ENCODE measurements around the gene SMARCA1.
"Not testable (repeated sequence)": the region's sequence is repeated elsewhere in the genome, so short reads cannot be mapped to it uniquely, and the experiment has no call there.

SMARCA1 gene, protein sequence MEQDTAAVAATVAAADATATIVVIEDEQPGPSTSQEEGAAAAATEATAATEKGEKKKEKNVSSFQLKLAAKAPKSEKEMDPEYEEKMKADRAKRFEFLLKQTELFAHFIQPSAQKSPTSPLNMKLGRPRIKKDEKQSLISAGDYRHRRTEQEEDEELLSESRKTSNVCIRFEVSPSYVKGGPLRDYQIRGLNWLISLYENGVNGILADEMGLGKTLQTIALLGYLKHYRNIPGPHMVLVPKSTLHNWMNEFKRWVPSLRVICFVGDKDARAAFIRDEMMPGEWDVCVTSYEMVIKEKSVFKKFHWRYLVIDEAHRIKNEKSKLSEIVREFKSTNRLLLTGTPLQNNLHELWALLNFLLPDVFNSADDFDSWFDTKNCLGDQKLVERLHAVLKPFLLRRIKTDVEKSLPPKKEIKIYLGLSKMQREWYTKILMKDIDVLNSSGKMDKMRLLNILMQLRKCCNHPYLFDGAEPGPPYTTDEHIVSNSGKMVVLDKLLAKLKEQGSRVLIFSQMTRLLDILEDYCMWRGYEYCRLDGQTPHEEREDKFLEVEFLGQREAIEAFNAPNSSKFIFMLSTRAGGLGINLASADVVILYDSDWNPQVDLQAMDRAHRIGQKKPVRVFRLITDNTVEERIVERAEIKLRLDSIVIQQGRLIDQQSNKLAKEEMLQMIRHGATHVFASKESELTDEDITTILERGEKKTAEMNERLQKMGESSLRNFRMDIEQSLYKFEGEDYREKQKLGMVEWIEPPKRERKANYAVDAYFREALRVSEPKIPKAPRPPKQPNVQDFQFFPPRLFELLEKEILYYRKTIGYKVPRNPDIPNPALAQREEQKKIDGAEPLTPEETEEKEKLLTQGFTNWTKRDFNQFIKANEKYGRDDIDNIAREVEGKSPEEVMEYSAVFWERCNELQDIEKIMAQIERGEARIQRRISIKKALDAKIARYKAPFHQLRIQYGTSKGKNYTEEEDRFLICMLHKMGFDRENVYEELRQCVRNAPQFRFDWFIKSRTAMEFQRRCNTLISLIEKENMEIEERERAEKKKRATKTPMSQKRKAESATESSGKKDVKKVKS

GRCh38 chrX:129523079-129523911, at the start of gene SMARCA1:
TSS of gene SMARCA1 (minus strand) at chrX:129523490. CDS start at chrX:129523370, 120 bp downstream.
- DNase-seq (no peak), ATAC-seq (peak; percentile 56)
- Mint-ChIP-seq H3K4me3 (peak within 1 kb of the TSS; percentile 85), H3K9me3 (no peaks in the 10 kb centered on the region), H3K27me3 (peaks cover 16% of the 10 kb centered on the region), H3K4me1 (peaks cover 9% of the 10 kb centered on the region), H3K27ac (peak within 1 kb of the TSS in 1 of 2 donors; percentile 80)

DNA sequence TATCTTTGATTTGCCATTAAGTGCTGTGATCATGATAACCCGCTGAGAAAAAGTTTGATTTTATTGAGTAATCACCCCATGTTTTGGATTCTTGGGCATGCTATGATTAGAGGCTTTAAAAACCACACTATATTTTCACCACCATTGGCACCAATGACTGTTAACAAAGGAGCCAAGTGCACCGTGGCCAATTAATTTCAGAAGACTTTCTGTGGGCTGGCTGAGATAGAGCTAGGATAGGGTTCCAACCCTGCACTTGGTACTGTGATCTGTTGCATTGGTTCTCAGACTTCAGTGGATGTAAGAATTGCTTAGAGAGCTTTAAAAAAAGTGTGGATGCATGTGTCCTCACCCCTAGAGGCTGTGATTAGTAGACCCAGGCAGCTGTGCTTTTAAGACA, 49.1 kb upstream of the SMARCA1 start:
- no peak overlapping the region for H3K27ac Mint-ChIP-seq
- H3K9me3 Mint-ChIP-seq, result no peaks in the 10 kb centered on the region
- H3K4me1 Mint-ChIP-seq, result no peaks in the 10 kb centered on the region
- DNase-seq, result no peak
- no peaks in the 10 kb centered on the region for H3K27me3 Mint-ChIP-seq
- ATAC-seq, result no peak
- no peak overlapping the region for H3K4me3 Mint-ChIP-seq

- DNase-seq, result no peak
- peaks cover 11% of the 10 kb centered on the region for H3K4me1 Mint-ChIP-seq
- ATAC-seq, result no peak
- no peaks in the 10 kb centered on the region for H3K27me3 Mint-ChIP-seq
- no peaks in the 10 kb centered on the region for H3K9me3 Mint-ChIP-seq
- H3K4me3 Mint-ChIP-seq, result no peak overlapping the region
- H3K27ac Mint-ChIP-seq, result no peak overlapping the region
Observed at GRCh38 chrX:129568349-129568748, 45.1 kb upstream of the SMARCA1 start.

- peaks cover 11% of the 10 kb centered on the region for H3K4me1 Mint-ChIP-seq
- DNase-seq, result no peak
- H3K27ac Mint-ChIP-seq, result no peak overlapping the region
- no peaks in the 10 kb centered on the region for H3K9me3 Mint-ChIP-seq
- H3K27me3 Mint-ChIP-seq, result no peaks in the 10 kb centered on the region
- ATAC-seq, result no peak
- H3K4me3 Mint-ChIP-seq, result no peak overlapping the region
Observed at GRCh38 chrX:129566073-129566472, 42.8 kb upstream of the SMARCA1 start.

DNA sequence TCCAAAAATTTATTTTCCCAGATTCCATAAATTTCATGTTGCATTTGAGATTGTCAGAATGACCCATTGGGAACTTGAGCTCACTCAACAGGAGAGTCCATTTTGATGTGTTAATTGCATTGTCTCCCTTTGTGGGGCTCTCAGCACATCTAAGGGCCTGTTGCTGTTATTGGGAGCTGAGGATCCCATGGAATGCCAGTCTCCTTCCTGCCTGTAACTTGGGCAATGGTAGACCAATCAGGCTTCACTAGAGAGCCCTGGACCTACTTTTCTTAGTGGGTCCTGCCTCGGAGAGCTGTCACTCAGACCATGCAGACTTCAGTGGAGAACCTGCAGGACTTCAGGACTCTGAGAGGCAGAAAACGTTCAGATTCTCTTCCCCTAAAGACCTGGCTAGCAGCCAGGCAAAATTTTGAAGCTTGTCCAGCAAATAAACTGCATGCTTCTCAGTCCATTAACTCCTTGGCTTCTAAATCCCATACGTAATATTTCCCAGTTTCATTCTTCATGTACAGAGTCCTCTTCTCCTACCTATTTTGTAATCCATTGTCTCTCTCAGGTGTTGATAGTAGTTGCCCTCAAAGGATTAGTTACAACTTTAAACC, 41.9 kb upstream of the SMARCA1 start:
- Mint-ChIP-seq H3K27ac (no peak overlapping the region), H3K27me3 (no peaks in the 10 kb centered on the region), H3K4me1 (peaks cover 11% of the 10 kb centered on the region), H3K9me3 (no peaks in the 10 kb centered on the region), H3K4me3 (no peak overlapping the region)
- no peak for ATAC-seq
- DNase-seq, result no peak

- not testable (repeated sequence) for H3K27ac Mint-ChIP-seq, ATAC-seq, DNase-seq, H3K9me3 Mint-ChIP-seq, H3K4me3 Mint-ChIP-seq, H3K27me3 Mint-ChIP-seq
- H3K4me1 Mint-ChIP-seq, result peaks cover 11% of the 10 kb centered on the region
Observed at GRCh38 chrX:129564345-129564744, 41.1 kb upstream of the SMARCA1 start.

DNA sequence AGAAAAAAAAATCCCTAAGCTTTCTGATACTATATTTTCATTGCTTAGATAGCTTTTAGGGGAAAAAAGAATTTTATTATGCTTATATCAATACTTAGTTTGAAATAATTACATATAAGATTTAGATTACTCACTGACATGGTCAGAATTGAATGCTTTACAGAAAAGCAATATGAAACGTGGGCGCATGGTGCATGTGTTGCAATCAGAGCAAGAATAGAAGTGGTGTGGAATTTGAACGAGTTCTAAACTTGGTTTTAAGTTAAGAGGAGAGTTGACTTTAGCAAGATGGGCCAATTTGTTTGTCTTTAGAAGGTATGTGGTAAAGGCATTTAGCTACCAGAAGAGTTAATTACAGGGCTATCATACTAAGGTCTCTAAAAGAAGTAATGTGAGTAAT, 38.2 kb upstream of the SMARCA1 start:
- H3K27me3 Mint-ChIP-seq, result no peaks in the 10 kb centered on the region
- no peak for DNase-seq
- H3K9me3 Mint-ChIP-seq, result no peaks in the 10 kb centered on the region
- no peak overlapping the region for H3K27ac Mint-ChIP-seq
- ATAC-seq, result no peak
- peaks cover 11% of the 10 kb centered on the region for H3K4me1 Mint-ChIP-seq
- no peak overlapping the region for H3K4me3 Mint-ChIP-seq

- ATAC-seq, result no peak
- H3K9me3 Mint-ChIP-seq, result no peaks in the 10 kb centered on the region
- no peaks in the 10 kb centered on the region for H3K27me3 Mint-ChIP-seq
- no peak overlapping the region for H3K4me3 Mint-ChIP-seq
- no peak overlapping the region for H3K27ac Mint-ChIP-seq
- DNase-seq, result no peak
- H3K4me1 Mint-ChIP-seq, result no peaks in the 10 kb centered on the region
Observed at GRCh38 chrX:129559783-129560182, 36.5 kb upstream of the SMARCA1 start.

- H3K27ac Mint-ChIP-seq, result no peak overlapping the region
- no peak overlapping the region for H3K4me3 Mint-ChIP-seq
- DNase-seq (no peak), ATAC-seq (no peak)
- no peaks in the 10 kb centered on the region for H3K27me3 Mint-ChIP-seq
- no peaks in the 10 kb centered on the region for H3K9me3 Mint-ChIP-seq
- no peaks in the 10 kb centered on the region for H3K4me1 Mint-ChIP-seq
Observed at GRCh38 chrX:129557844-129558480, 34.7 kb upstream of the SMARCA1 start.

GRCh38 chrX:129556806-129557315, 33.6 kb upstream of the SMARCA1 start:
- DNase-seq (no peak), ATAC-seq (no peak)
- Mint-ChIP-seq H3K4me1 (no peaks in the 10 kb centered on the region), H3K27me3 (no peaks in the 10 kb centered on the region), H3K4me3 (no peak overlapping the region), H3K9me3 (no peaks in the 10 kb centered on the region), H3K27ac (no peak overlapping the region)

DNA sequence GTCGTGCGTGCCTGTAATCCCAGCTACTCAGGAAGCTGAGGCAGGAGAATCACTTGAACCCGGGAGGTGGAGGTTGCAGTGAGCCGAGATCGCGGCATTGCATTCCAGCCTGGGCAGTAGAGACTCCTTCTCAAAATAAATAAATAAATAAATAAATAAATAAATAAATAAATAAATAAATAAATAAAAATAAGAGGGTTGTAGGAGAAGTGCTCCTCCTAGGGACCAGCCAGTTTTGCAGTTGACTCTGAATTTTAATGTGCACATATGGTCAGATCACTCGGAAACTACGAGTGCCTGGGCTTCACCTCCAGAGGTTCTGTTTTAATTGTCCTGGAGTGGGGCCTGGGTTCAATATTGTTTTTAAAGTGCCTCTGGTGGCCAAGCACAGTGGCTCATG, 31.5 kb upstream of the SMARCA1 start:
- ATAC-seq, H3K27me3 Mint-ChIP-seq, H3K27ac Mint-ChIP-seq, H3K4me1 Mint-ChIP-seq, H3K4me3 Mint-ChIP-seq, DNase-seq, H3K9me3 Mint-ChIP-seq: not testable (repeated sequence)

- ATAC-seq (no peak), DNase-seq (no peak)
- H3K4me3 Mint-ChIP-seq, result no peak overlapping the region
Observed at GRCh38 chrX:129553619-129554288, 30.5 kb upstream of the SMARCA1 start.

GRCh38 chrX:129549124-129549523, 25.8 kb upstream of the SMARCA1 start:
- no peak overlapping the region for H3K4me3 Mint-ChIP-seq
- H3K27ac Mint-ChIP-seq, result no peak overlapping the region

More at GRCh38 chrX:129553619-129554288, 30.5 kb upstream of the SMARCA1 start:
- no peaks in the 10 kb centered on the region for H3K4me1 Mint-ChIP-seq
- no peaks in the 10 kb centered on the region for H3K27me3 Mint-ChIP-seq
- H3K9me3 Mint-ChIP-seq, result no peaks in the 10 kb centered on the region
- no peak overlapping the region for H3K27ac Mint-ChIP-seq

GRCh38 chrX:129545408-129545807, 22.1 kb upstream of the SMARCA1 start:
- peaks cover 13% of the 10 kb centered on the region for H3K4me1 Mint-ChIP-seq
- no peaks in the 10 kb centered on the region for H3K9me3 Mint-ChIP-seq
- H3K27me3 Mint-ChIP-seq, result no peaks in the 10 kb centered on the region
- H3K27ac Mint-ChIP-seq, result no peak overlapping the region
- no peak for DNase-seq
- peak; percentile 18 for ATAC-seq
- no peak overlapping the region for H3K4me3 Mint-ChIP-seq

More at GRCh38 chrX:129549124-129549523, 25.8 kb upstream of the SMARCA1 start:
- no peaks in the 10 kb centered on the region for H3K9me3 Mint-ChIP-seq
- H3K4me1 Mint-ChIP-seq, result peaks cover 13% of the 10 kb centered on the region
- no peaks in the 10 kb centered on the region for H3K27me3 Mint-ChIP-seq
- DNase-seq (no peak), ATAC-seq (no peak)

All from stimulated activated naive CD8-positive, alpha-beta T cell treated with anti-CD3 and anti-CD28 coated beads, Interleukin-15, amount 100 ng/mL, for 72 hours (primary cell).